RKO (cell line): ENCODE results near the gene CHCHD6.

Experiments used
- DNase-seq: peaks from one replicate; pipeline ENCODE4 v3.0.0-alpha.2; 2016; ENCODE audit warnings: low spot score

The CHCHD6 gene

DNA sequence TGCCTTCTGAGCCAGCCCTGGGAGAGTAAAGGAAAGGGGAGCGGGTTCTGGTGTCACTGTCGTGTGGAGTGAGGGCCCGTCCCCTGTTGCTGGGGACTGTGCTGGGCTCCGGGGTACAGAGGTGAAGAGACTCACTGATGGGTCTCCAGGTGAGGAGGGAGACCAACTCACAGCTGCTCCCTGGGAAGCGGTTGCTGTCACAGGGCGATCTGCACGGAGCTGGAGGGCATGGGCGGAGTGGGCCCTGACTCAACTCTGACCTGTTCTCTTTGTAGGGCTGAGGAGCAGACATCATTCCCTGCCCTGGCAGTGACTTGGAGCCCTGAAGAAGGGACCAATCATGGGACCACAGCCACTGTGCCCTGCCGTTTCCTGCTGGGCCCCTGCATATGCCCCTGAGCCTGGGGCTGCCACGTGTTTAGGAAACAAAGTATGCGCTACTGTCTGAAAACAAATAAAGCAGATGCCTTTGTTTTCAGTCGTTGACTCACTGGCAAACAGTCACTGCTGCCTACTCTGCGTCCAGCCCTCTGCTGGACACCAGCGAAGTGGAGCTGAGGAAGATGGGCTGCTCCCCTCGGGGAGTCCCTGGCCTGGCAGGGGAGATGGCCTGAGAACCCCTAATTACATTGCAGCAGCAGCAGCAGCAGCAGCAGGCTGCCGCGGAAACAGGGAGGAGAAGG, 256.0 kb downstream of the CHCHD6 start:
- DNase-seq: no peak

- no peak for DNase-seq
Measured at GRCh38 chr3:126960604-126960995, 256.6 kb downstream of the CHCHD6 start.

- DNase-seq: no peak
Measured at GRCh38 chr3:126961191-126961790, 257.3 kb downstream of the CHCHD6 start.

GRCh38 chr3:126961791-126962461, 257.9 kb downstream of the CHCHD6 start:
- DNase-seq: no peak

- no peak for DNase-seq
Measured at GRCh38 chr3:126962756-126963155, 258.7 kb downstream of the CHCHD6 start.

DNA sequence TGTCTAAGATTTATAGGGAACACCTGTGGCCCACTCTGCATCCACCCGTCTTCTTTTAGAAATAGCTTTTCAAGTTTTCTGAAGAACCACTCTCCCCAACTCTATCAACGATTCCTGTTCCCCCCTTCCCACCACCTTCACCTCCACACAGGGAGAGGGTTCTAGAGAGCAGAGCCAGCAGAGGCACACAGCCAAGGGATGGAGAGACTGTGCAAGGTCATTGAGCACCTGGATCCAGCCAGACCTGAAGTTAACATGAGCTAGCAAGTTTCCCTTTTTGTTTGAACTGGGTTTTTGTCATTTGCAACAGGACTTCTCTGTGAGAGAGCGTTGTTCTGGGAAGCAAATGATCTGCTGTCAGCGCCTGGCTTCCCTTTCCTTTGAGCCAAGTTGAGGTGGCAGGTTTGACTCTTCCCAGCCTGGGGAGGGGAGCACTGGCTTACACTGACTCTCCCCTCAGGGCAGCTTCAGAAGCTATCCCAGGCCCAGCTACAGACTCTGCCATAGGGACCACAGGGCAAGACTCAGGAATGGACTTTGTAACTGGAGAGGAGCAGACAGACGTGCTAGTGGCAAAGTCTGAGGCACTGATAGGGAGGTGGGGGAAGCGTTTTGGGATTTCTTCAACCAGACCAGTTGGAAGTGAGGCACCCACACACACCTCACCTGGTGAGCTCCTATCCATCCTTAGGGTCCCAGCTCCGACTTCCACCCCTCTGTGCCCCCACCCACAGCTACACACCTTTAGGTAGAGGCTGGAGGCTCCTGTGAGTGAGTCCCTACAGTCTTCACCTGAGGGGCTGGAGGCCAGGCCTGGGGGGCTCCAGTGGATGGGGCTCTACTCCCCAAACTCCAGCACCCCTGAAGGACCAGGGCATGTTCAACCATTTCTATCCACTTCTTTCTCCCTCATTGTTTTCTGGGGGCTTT, 259.5 kb downstream of the CHCHD6 start:
- DNase-seq: no peak

DNA sequence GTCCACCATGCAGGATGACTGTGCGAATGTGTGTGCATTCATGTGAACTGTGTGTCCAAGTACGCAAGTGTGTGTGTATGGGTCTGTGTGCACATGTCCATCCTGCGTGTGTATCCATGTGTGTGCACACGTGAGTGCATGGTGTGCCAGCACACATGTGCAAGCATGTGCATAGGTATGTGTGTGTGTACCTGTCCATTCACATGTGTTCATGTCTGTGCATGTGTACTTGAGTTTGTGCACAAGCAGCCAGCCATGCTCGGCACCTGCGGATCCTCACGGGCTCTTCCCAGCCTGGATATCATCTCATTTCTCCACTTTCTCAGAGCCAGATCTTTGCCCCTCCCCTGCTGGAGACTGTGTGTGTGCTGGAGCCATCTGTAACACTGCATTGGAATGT, 260.2 kb downstream of the CHCHD6 start:
- no peak for DNase-seq

DNA sequence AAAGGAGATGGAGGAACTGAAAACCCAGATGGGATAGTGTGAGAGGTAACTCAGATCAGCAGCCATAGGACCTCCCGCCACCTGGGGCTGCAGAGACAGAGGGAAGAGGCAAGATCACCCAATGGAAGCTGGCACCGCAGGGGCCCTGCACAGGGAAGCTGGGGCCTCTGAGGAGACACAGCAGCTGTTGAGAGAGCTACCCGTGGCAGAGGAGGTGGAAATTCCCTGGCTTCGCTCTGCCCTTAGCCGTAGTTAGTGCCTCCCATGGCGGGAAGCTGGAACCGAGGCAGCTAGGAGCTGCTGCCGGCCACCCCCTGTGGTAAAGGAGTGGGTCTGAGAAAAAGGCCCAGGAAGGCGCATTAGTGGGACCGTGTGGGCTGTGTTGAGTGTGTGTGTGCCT, 260.9 kb downstream of the CHCHD6 start:
- DNase-seq: no peak

GRCh38 chr3:126965526-126966080, 261.6 kb downstream of the CHCHD6 start:
- DNase-seq: no peak

DNA sequence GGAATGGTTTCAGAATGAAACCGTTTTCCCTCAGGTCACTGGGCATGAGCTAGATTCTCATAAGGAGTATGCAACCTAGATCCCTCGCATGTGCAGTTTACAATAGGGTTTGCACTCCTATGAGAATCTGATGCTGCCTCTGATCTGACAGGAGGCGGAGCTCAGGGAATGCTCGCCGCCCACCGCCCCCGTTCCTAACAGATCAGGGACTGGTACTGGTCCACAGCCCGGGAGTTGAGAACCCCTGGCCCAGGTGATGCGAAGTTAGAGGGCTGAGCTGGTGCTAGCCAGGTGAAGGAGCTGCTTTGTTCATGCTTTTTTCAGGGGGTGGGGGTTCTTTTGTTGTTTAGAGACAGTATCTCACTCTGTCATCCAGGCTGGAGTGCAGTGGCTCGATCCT, 263.3 kb downstream of the CHCHD6 start:
- no peak for DNase-seq

GRCh38 chr3:126968391-126969390, 264.7 kb downstream of the CHCHD6 start:
- DNase-seq: no peak

GRCh38 chr3:126969586-126969985, 265.5 kb downstream of the CHCHD6 start:
- DNase-seq: no peak

DNA sequence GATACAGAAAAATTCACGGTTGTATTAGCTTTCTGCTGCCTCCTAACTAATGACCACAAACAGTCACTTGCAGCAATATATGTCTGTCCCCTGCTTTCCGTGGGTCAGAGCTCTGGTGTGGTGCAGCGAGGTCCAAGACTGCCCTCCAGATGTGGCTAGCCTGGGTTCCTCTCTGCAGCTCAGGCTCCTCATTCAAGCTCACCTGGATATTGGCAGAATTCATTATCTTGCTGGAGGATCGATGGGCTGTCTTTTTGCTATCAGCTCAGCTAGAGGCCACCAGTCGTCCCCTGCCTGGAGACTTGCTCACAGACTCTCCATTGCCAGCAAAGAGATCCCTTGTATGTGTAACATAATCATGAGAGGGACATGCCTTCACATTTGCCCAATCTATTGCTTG, 266.1 kb downstream of the CHCHD6 start:
- no peak for DNase-seq

GRCh38 chr3:126970921-126971320, 266.9 kb downstream of the CHCHD6 start:
- no peak for DNase-seq

- no peak for DNase-seq
Measured at GRCh38 chr3:126971891-126972351, 267.9 kb downstream of the CHCHD6 start.

DNA sequence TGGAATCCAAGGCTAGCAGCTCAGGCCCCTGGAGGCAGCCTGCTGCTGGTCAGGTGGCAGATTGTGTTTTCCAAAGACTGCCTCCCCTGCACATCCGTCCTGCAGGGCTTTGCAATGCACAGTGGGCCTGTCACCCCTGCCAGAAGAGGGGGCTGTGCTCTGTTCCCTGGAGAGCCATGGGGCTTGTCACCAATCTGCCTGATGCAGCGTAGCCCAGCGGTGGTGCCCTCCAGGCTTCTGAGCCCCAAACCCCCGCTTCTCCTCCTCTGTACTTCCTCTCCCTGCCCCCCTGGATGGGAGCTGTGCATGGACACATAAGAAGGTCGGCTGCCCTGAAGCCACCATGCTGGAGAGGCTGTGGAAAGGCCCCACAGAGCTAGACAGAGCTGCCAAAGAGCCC, 268.8 kb downstream of the CHCHD6 start:
- DNase-seq: no peak

DNA sequence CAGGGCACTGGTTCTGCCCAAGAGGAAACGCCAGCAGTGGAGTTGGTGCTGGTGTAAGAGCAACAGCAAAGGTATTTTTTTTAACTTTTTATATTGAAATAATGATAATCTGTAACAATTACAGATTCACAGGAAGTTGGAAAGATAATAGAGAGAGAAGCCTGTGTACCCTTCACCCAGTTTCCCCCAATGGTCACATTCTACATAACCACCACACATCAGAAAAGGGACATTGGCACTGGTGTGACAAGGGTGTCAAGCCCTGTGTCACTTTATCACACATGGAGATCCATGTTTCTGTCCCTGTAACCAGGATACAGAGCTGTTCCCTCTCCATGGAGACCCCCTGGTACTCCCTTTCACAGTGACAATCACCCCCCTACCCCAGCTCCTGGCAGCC, 269.8 kb downstream of the CHCHD6 start:
- DNase-seq: no peak

- no peak for DNase-seq
Measured at GRCh38 chr3:126974756-126975155, 270.7 kb downstream of the CHCHD6 start.

DNA sequence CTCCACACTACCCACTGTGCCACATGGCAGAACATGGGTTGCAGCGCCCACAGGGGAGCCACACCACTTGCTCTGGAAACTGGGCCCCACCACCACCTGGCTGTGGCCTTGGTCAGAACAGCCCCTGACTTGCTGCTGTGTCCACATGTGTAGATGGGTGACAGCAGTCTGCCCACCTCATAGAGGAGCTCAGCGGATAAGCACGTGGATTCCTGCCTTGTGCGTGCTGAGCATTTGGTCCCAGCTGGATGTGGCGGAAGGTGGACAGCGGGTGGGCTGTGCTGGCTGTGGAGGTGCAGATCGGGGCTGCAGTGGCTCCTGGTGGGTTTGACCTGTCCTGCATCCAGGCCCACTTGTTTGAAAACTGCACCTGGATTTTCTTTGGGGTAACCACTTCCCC, 272.9 kb downstream of the CHCHD6 start:
- no peak for DNase-seq

DNA sequence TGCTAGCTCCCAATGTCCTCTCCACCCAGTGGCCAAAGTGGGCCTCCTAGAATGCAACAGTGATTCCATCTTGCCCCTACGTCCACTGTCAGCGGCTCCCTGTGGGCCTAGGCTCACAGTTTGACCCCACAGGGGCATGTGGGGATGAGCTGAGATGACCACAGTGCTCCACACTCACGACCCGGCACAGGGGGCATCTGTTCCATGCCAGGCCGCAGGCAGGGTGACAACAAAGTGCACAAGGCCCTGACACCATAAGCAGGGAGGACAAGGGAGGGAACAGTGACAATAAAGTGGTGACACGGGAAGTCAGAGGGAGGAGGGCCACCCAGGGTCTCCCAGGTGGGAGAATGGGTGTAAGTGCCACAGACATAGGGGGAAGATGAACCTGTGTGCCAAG, 273.8 kb downstream of the CHCHD6 start:
- DNase-seq: no peak

DNA sequence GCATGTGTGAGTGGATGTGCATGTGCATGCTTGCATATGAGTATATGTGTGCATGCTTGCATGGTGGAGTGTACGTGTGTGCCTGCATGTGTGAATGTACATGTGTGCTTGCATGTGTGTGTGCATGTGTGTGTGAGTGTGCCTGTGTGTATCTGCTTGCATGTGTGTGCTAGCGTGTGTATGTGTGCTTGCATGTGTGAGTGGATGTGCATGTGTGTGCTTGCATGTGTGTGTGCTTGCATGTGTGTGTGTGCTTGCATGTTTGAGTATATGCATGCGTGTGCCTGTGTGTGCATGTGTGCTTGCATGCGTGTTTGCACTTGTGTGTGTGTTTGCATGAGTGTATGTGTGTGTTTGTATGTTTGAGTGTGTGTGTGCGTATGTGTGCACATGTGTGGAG, 274.3 kb downstream of the CHCHD6 start:
- no peak for DNase-seq
